Vein endothelial cell (primary cell): ENCODE results near the gene AIF1L. TPM values are rescaled to one million over a fixed set of nuclear protein-coding genes. Genes with fewer than 3 reads are reported as not detected.

Source experiments
- small RNA-seq: library from RNA; depleted of rRNA; stranded (forward); fragments of <200 nt; gene quantifications from one replicate; pipeline ENCODE3, GENCODE V24; 2012
- total RNA-seq: library from RNA; depleted of rRNA; stranded (reverse); fragments of >200 nt; gene quantifications from 2 replicates; pipeline ENCODE4 v1.2.3, GENCODE V29; 2012

AIF1L gene
- total RNA-seq: 16.0 and 25.6 TPM in 2 replicates

DNA sequence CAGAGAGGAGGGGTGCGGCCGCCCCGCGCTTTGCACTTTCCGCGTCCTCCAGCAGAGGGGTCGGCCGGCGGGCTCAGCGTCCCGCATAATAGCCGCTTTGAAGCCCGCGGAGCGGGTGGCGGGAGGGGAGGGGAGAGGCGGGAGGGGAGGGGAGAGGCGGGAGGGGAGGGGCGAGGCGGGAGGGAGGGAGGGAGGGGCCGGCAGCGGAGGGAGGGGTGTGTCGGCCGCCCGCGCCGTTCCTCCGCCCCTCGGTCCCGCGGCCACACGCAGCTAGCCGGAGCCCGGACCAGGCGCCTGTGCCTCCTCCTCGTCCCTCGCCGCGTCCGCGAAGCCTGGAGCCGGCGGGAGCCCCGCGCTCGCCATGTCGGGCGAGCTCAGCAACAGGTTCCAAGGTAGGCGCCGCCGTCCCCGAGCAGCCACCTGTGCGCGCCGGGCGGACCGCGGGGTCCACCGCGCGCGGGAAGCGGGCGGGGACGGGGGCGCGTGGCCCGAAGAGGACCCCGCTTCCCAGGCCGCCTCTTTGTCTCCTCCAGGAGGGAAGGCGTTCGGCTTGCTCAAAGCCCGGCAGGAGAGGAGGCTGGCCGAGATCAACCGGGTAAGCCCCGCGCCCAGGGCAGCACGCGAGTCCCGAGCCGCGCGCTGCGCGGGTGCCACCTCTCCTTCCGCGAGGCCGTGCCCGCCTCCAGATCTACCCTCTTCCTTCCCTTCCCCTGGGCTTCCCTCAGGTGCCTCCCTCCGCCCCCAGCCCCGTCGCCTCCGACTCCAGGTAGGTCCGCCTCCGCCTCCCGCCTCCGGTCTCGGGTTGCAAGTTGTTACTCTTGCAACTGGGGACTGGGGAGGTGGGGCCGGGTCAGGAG lies at the start of gene AIF1L:
AIF1L (plus strand) TSS at position 263 of the 857 bp plus-strand sequence; CDS start at position 362, 99 bp downstream.

DNA sequence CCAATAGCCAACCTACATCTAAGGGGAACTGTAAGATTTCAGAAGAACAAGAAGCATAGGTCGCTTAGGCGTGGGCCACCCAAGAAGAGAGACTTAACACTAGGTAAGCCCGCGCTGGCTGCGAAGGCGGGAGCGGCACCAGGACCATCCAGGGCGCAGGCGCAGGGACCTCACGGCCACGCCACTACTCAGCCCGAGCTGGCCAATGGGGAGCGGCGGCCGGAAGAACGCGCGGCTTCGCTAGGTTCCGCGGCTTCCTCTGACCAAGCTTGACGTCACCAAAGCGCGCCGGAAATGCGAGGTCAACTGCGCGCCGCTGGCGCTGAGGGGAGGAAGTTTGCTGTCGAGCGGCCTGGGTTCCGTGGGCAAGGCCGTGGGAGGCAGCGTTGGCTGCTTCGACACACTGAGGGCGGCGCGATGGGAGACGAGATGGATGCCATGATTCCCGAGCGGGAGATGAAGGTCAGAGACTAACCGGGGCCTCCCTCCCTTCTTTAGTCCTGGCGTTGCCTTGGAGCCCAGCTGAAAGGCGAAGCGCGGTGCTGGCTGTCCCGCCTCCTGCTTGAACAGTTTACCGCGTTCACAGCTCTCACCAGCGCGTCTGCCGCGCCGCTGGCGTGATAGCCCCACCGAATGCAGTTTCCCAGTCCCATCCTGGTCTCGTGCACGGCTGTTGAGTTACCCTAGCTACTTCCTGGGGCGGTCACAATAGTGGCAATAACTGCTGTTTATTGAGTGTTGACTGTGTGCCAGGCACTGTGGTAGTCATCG lies 29.1 kb downstream of the AIF1L start, which contains the start of gene NUP214:
NUP214 (plus strand) TSS at position 299 of the 771 bp plus-strand sequence; CDS start at position 418, 119 bp downstream.

Small RNA genes within 50 kb of the gene (small RNA-seq; reads per million reads assigned to genes)
- not detected for gene RNU6-881P

Other genes with a start within 250 kb of the AIF1L start
- gene QRFP, start 199.7 kb upstream of the AIF1L start, total RNA-seq: not detected in 2 replicates
- gene FIBCD1, start 157.3 kb upstream of the AIF1L start, total RNA-seq: 0.29 TPM in 1 of 2 replicates, not detected in the other
- gene LAMC3, start 87.4 kb upstream of the AIF1L start, total RNA-seq: under 0.01 and 0.19 TPM in 2 replicates
- gene NUP214, start 29.1 kb downstream of the AIF1L start, total RNA-seq: 22.9 and 23.2 TPM in 2 replicates
- 6.5 and 7.5 TPM in 2 replicates for gene FAM78A, start 180.0 kb downstream of the AIF1L start, total RNA-seq
- 2.6 and 4.3 TPM in 2 replicates for gene PLPP7, start 193.2 kb downstream of the AIF1L start, total RNA-seq